HepG2 (cell line): ENCODE results near the gene EGLN1. TPM values are rescaled to one million over a fixed set of nuclear protein-coding genes. Genes with fewer than 3 reads are reported as not detected.

Experiments used
- ATAC-seq: fragments of 200-7000 bp; cut with Tn5 transposase; 3 replicates; pipeline ENCODE4 v1.9.1; 2020; ENCODE audit warnings: mild to moderate bottlenecking, moderate library complexity
- BruUV-seq: library from RNA; stranded (reverse); fragments of 400-500 nt; replicated peaks from 2 replicates; lab custom pipeline; 2021; lab: Mats Ljungman, UMichigan
- CTCF ChIA-PET: fragments of 300-600 bp; formaldehyde crosslinking; extraction: SDS; loops from one replicate; lab custom pipeline; 2021; ENCODE audit warnings: low total read pairs, inconsistent platforms, low intra/inter-chr PET ratio; lab: Yijun Ruan, JAX
- POLR2A ChIA-PET: fragments of 350-600 bp; sonication (Branson Sonifier 250); formaldehyde crosslinking; loops from one replicate; lab custom pipeline; 2020; ENCODE audit warnings: antibody characterized with exemption, inconsistent platforms; lab: Yijun Ruan, JAX
- DNase-seq: peaks from one replicate; pipeline ENCODE4 v3.0.0-alpha.2; 2015; ENCODE audit warnings: low spot score
- FAIRE-seq: peaks from 3 replicates; lab custom pipeline; 2011; peaks lifted over from hg19 to GRCh38; lab: Jason Lieb, UNC
- H2AFZ ChIP-seq: one replicate; pipeline ENCODE4 v1.6.1; 2011; ENCODE audit warnings: low read length, inconsistent platforms
- H3K27ac ChIP-seq: fragments of 300-600 bp; 3 replicates; pipeline ENCODE4 v1.8.0; 2011; ENCODE audit warnings: mixed run types, mild to moderate bottlenecking, mixed read lengths, low read length, inconsistent platforms; ENCODE audit not compliant: insufficient read depth; ENCODE audit errors: extremely low read length
- H3K27me3 ChIP-seq, 2 experiments: fragments of 200-600 bp in 1 of 2; 2 replicates in 1 of 2; 3 replicates in 1 of 2; pipeline versions ENCODE4 v1.6.0 to v1.8.0; 2011; ENCODE audit warnings: low read length in 2 of 2, mild to moderate bottlenecking in 2 of 2, moderate library complexity in 2 of 2, inconsistent platforms in 1 of 2; ENCODE audit not compliant: insufficient read depth in 2 of 2, control insufficient read depth in 1 of 2
- H3K36me3 ChIP-seq, 2 experiments: fragments of 200-600 bp in 1 of 2; replicated peaks in 1 of 2; 2 replicates in 1 of 2; 3 replicates in 1 of 2; pipeline versions ENCODE4 v1.5.1 to v1.8.0; 2011; ENCODE audit warnings: low read length in 2 of 2, inconsistent platforms in 1 of 2; ENCODE audit not compliant: insufficient read depth in 2 of 2, control insufficient read depth in 1 of 2
- H3K4me1 ChIP-seq: 2 replicates; pipeline ENCODE4 v1.5.1; 2012; ENCODE audit warnings: low read length, inconsistent platforms; ENCODE audit not compliant: insufficient read depth
- H3K4me2 ChIP-seq: 2 replicates; pipeline ENCODE4 v1.6.0; 2011; ENCODE audit warnings: low read depth, low read length, inconsistent platforms
- H3K4me3 ChIP-seq, 3 experiments: fragments of 200-600 bp in 1 of 3; sonication (generic), shearing (Covaris generic) in 1 of 3; replicated peaks in 1 of 3; 2 replicates each; pipeline ENCODE4 v1.5.1; 2011 to 2016; ENCODE audit warnings: low read length in 3 of 3, inconsistent platforms in 2 of 3, low read depth in 2 of 3, mild to moderate bottlenecking in 2 of 3, control low read depth in 1 of 3, mixed read lengths in 1 of 3; ENCODE audit not compliant: insufficient read depth in 1 of 3
- H3K79me2 ChIP-seq: one replicate; pipeline ENCODE4 v1.6.1; 2011; ENCODE audit warnings: low read length, inconsistent platforms; ENCODE audit not compliant: insufficient read depth
- H3K9ac ChIP-seq: 2 replicates; pipeline ENCODE4 v1.6.0; 2011; ENCODE audit warnings: mild to moderate bottlenecking, low read depth, low read length, inconsistent platforms; ENCODE audit not compliant: insufficient read depth
- H3K9me3 ChIP-seq: 2 replicates; pipeline ENCODE4 v1.5.1; 2012; ENCODE audit warnings: mild to moderate bottlenecking, low read length
- H4K20me1 ChIP-seq: 2 replicates; pipeline ENCODE4 v1.6.0; 2011; ENCODE audit warnings: inconsistent platforms, mild to moderate bottlenecking, low read length, moderate library complexity; ENCODE audit not compliant: insufficient read depth
- DNMT1 ChIP-seq: sonication (generic); formaldehyde crosslinking; IDR thresholded peaks from 2 replicates; pipeline ENCODE4 v1.5.1; 2020; ENCODE audit warnings: mild to moderate bottlenecking, missing genetic modification reagents
- DPF2 ChIP-seq: sonication (generic); formaldehyde crosslinking; IDR thresholded peaks from 2 replicates; pipeline ENCODE4 v1.4.0; 2020; ENCODE audit warnings: mild to moderate bottlenecking, low read depth, missing genetic modification reagents, borderline replicate concordance
- HMGA1 ChIP-seq: sonication (generic); formaldehyde crosslinking; conservative IDR thresholded peaks from 2 replicates; pipeline ENCODE4 v1.4.0; 2020; ENCODE audit warnings: missing genetic modification reagents
- LRRFIP1 ChIP-seq: sonication (generic); formaldehyde crosslinking; conservative IDR thresholded peaks from 2 replicates; pipeline ENCODE4 v1.4.0; 2020; ENCODE audit warnings: missing genetic modification reagents
- MXD4 ChIP-seq: IDR thresholded peaks from 2 replicates; pipeline ENCODE4 v1.6.1; 2016; ENCODE audit warnings: mild to moderate bottlenecking, missing biosample characterization, missing genetic modification reagents
- ZNF333 ChIP-seq: sonication (generic); formaldehyde crosslinking; IDR thresholded peaks from 2 replicates; pipeline ENCODE4 v1.4.0; 2020; ENCODE audit warnings: mild to moderate bottlenecking, missing genetic modification reagents, borderline replicate concordance
- ZSCAN21 ChIP-seq: sonication (generic); formaldehyde crosslinking; IDR thresholded peaks from 2 replicates; pipeline ENCODE4 v1.8.0; 2022; ENCODE audit warnings: mild to moderate bottlenecking, missing genetic modification reagents, moderate library complexity, borderline replicate concordance
- in situ Hi-C: cut with HindIII; loops from 2 replicates; pipeline ENCODE4 v1.10.0; 2017; ENCODE audit warnings: low pct_unique_long_range_greater_than_20kb; ENCODE audit not compliant: extremely low pct_ligation_motif_present
- intact Hi-C: fragments of 100-400 bp; cut with micrococcal nuclease; formaldehyde crosslinking; loops from one replicate; pipeline ENCODE4 v1.10.0; 2022; ENCODE audit not compliant: unreplicated experiment
- polyA plus RNA-seq, 8 experiments: library from polyadenylated mRNA; depleted of rRNA in 3 of 8; stranded (reverse) in 7 of 8; unstranded in 1 of 8; fragments of >200 nt; fragmentation: Illumina TruSeq in 4 of 8; extraction: Trizol in 4 of 8; gene quantifications; 2 replicates each; pipeline versions ENCODE4 v1.2.1 to v1.2.3, GENCODE V29; 2011 to 2016; ENCODE audit warnings: low read depth in 4 of 8, missing spikeins in 1 of 8, mixed read lengths in 1 of 8; ENCODE audit not compliant: insufficient read depth in 1 of 8
- total RNA-seq, 5 experiments: library from RNA; depleted of rRNA; stranded (reverse); fragments of >200 nt; fragmentation: Illumina TruSeq; extraction: Trizol; gene quantifications; 2 replicates each; pipeline ENCODE4 v1.2.3, GENCODE V29; 2016; ENCODE audit warnings: low read depth in 1 of 5

The EGLN1 gene
- total and polyA plus RNA-seq, 2 of the 13 experiments (the other 11 are each of a cell fraction or from before 2014, with no cell fraction given): 34.4 to 44.1 TPM

GRCh38 chr1:231393668-231394067 is 28.4 kb downstream of the EGLN1 start:
- Histone ChIP-seq H3K4me2 (no peak overlapping the region), H3K9me3 (no peaks in the 10 kb centered on the region), H2AFZ (no peak overlapping the region), H4K20me1 (peaks cover 74% of the 10 kb centered on the region), H3K4me3 (no peak overlapping the region), H3K36me3 (peaks cover 1 to 21% of the 10 kb centered on the region in 2 experiments), H3K27ac (no peak overlapping the region), H3K4me1 (peaks cover 71% of the 10 kb centered on the region), H3K79me2 (peaks cover 95% of the 10 kb centered on the region), H3K27me3 (no peaks in the 10 kb centered on the region), H3K9ac (no peak overlapping the region)
- TF ChIP-seq ZSCAN21 (CRISPR knock-in tag) (no peak), MXD4 (CRISPR knock-in tag) (no peak), HMGA1 (CRISPR knock-in tag) (no peak), DPF2 (CRISPR knock-in tag) (no peak), LRRFIP1 (CRISPR knock-in tag) (no peak), DNMT1 (no peak), ZNF333 (CRISPR knock-in tag) (no peak)
- no TSS peak for BruUV-seq
- ChIA-PET CTCF (no interaction called here), POLR2A (interaction anchor here (1.3 kb wide), 1 partner anchor 24 kb away, joined by 3 read pairs; no protein-coding TSS in a partner anchor)
- DNase-seq: peak; percentile 28
- no peak for FAIRE-seq
- in situ Hi-C loops: no loop called here
- no peak for ATAC-seq
- intact Hi-C loops: no loop called here
